CD14-positive monocyte (primary cell): Measurements from ENCODE around the gene WDR47. TPM values are rescaled to one million over a fixed set of nuclear protein-coding genes. Genes with fewer than 3 reads are reported as not detected.

Source experiments
- DNase-seq, 3 donors: peaks; one replicate each; pipeline ENCODE4 v3.0.0-alpha.2; 2011 to 2022
- H2AFZ ChIP-seq: 2 replicates; pipeline ENCODE4 v1.6.0; 2012; ENCODE audit warnings: mild to moderate bottlenecking, low read depth, low read length, inconsistent platforms; ENCODE audit not compliant: insufficient read depth, poor library complexity, severe bottlenecking
- H3K27ac ChIP-seq, 2 donors: 1 replicate in 1 of 2; 2 replicates in 1 of 2; pipeline ENCODE4 v1.5.1; 2012 to 2013; ENCODE audit warnings: low read length in 2 of 2, control low read depth in 1 of 2, inconsistent platforms in 1 of 2, low read depth in 1 of 2, mild to moderate bottlenecking in 1 of 2
- H3K27me3 ChIP-seq, 2 donors: one replicate each; pipeline versions ENCODE4 v1.6.0 to v1.6.1; 2011 to 2013; ENCODE audit warnings: low read length in 2 of 2; ENCODE audit not compliant: control insufficient read depth in 2 of 2, insufficient read depth in 2 of 2
- H3K36me3 ChIP-seq, 2 donors: replicated peaks in 1 of 2; 1 replicate in 1 of 2; 2 replicates in 1 of 2; pipeline versions ENCODE4 v1.5.1 to v1.6.1; 2012 to 2013; ENCODE audit warnings: low read length in 2 of 2, control low read depth in 1 of 2, inconsistent platforms in 1 of 2, mild to moderate bottlenecking in 1 of 2; ENCODE audit not compliant: insufficient read depth in 2 of 2, control insufficient read depth in 1 of 2
- H3K4me1 ChIP-seq, 2 donors: 1 replicate in 1 of 2; 2 replicates in 1 of 2; pipeline versions ENCODE4 v1.5.1 to v1.6.1; 2012 to 2013; ENCODE audit warnings: low read length in 2 of 2, control low read depth in 1 of 2, inconsistent platforms in 1 of 2, mild to moderate bottlenecking in 1 of 2, moderate library complexity in 1 of 2; ENCODE audit not compliant: insufficient read depth in 2 of 2, control insufficient read depth in 1 of 2
- H3K4me2 ChIP-seq: replicated peaks from 2 replicates; pipeline ENCODE3; 2012; ENCODE audit warnings: low read length, moderate library complexity, mild to moderate bottlenecking; ENCODE audit not compliant: poor library complexity, severe bottlenecking; ENCODE audit errors: extremely low read depth
- H3K4me3 ChIP-seq, 3 experiments: fragments of 200-600 bp in 1 of 3; sonication (generic) in 1 of 3; replicated peaks in 1 of 3; 1 replicate in 2 of 3; 2 replicates in 1 of 3; pipeline ENCODE4 v1.5.1; 2011 to 2013; ENCODE audit warnings: low read length in 3 of 3, mild to moderate bottlenecking in 3 of 3, control low read depth in 2 of 3, low read depth in 2 of 3, inconsistent platforms in 1 of 3, moderate library complexity in 1 of 3
- H3K79me2 ChIP-seq: 2 replicates; pipeline ENCODE4 v1.6.0; 2012; ENCODE audit warnings: mild to moderate bottlenecking, control low read depth, inconsistent platforms, low read length, moderate library complexity; ENCODE audit not compliant: insufficient read depth
- H3K9ac ChIP-seq: 2 replicates; pipeline ENCODE4 v1.6.0; 2017; ENCODE audit warnings: low read length, mild to moderate bottlenecking; ENCODE audit not compliant: insufficient read depth, poor library complexity, severe bottlenecking
- H3K9me3 ChIP-seq, 2 donors: replicated peaks in 1 of 2; 1 replicate in 1 of 2; 2 replicates in 1 of 2; pipeline versions ENCODE4 v1.5.1 to v1.6.1; 2012 to 2013; ENCODE audit warnings: low read length in 2 of 2, control low read depth in 1 of 2; ENCODE audit not compliant: control insufficient read depth in 1 of 2, insufficient read depth in 1 of 2
- H4K20me1 ChIP-seq: 2 replicates; pipeline ENCODE4 v1.6.0; 2012; ENCODE audit warnings: mild to moderate bottlenecking, low read length, control low read depth, moderate library complexity; ENCODE audit not compliant: insufficient read depth
- H3K27ac Mint-ChIP-seq, 7 donors: one replicate each; pipeline ENCODE4 v1.8.0; 2020; ENCODE audit warnings: mild to moderate bottlenecking in 7 of 7, mixed read lengths in 7 of 7, moderate library complexity in 6 of 7, inconsistent platforms in 2 of 7
- H3K27me3 Mint-ChIP-seq, 3 donors: one replicate each; pipeline ENCODE4 v1.8.0; 2021 to 2022; ENCODE audit warnings: low read depth in 3 of 3, mild to moderate bottlenecking in 3 of 3, mixed read lengths in 3 of 3, moderate library complexity in 3 of 3, inconsistent platforms in 1 of 3
- H3K36me3 Mint-ChIP-seq, 2 donors: one replicate each; pipeline ENCODE4 v1.8.0; 2020; ENCODE audit warnings: mixed read lengths in 2 of 2, inconsistent platforms in 1 of 2, mild to moderate bottlenecking in 1 of 2
- H3K4me1 Mint-ChIP-seq: one replicate; pipeline ENCODE4 v1.8.0; 2020; ENCODE audit warnings: mild to moderate bottlenecking, mixed read lengths
- H3K4me3 Mint-ChIP-seq, 2 donors: one replicate each; pipeline ENCODE4 v1.8.0; 2020; ENCODE audit warnings: mild to moderate bottlenecking in 2 of 2, mixed read lengths in 2 of 2, moderate library complexity in 1 of 2
- H3K9me3 Mint-ChIP-seq, 7 donors: one replicate each; pipeline ENCODE4 v1.8.0; 2020 to 2022; ENCODE audit warnings: mixed read lengths in 7 of 7, mild to moderate bottlenecking in 6 of 7, moderate library complexity in 6 of 7, inconsistent platforms in 2 of 7
- CTCF ChIP-seq: fragments of 200-600 bp; IDR thresholded peaks from one replicate; pipeline ENCODE4 v1.8.0; 2022; ENCODE audit warnings: antibody characterized with exemption, mild to moderate bottlenecking
- WGBS: methylation state at CpG from one replicate; pipeline ENCODE4 v1.1.5; 2013; ENCODE audit warnings: missing lambda C conversion rate; ENCODE audit not compliant: insufficient coverage; 5-methylcytosine and 5-hydroxymethylcytosine counted together
- intact Hi-C, 2 donors: fragments of 100-400 bp; cut with micrococcal nuclease; formaldehyde crosslinking; loops; one replicate each; pipeline versions ENCODE4 v1.15.0 to v1.15.1; 2023
- polyA plus RNA-seq, 3 donors: library from polyadenylated mRNA; depleted of rRNA in 1 of 3; unstranded in 2 of 3; stranded (reverse) in 1 of 3; fragments of 300-500 nt in 2 of 3; fragments of >200 nt in 1 of 3; fragmentation: Illumina TruSeq in 2 of 3; gene quantifications; 1 replicate in 2 of 3; 2 replicates in 1 of 3; pipeline ENCODE4 v1.2.3, GENCODE V29; 2012 to 2021

Gene WDR47
- polyA plus RNA-seq, 3 donors, result 5.2 to 7.6 (median 6.0) TPM

GRCh38 chr1:109075531-109076490 lies 33.9 kb upstream of the WDR47 start, which contains the start of gene TAF13:
TSS of gene TAF13 (minus strand) at chr1:109076003. CDS start at chr1:109075947, 56 bp downstream.
- H3K9ac ChIP-seq, result peak within 1 kb of the TSS; percentile 82
- peaks cover under 1 to 2% of the 10 kb centered on the region in 2 donors for H3K36me3 ChIP-seq
- peaks cover 16 to 27% of the 10 kb centered on the region in 2 donors for H3K4me1 ChIP-seq
- peak within 1 kb of the TSS; percentile 83 to 99 for H3K27ac ChIP-seq
- Mint-ChIP-seq H3K4me3 (peak within 1 kb of the TSS; percentile 95 to 99), H3K36me3 (peaks cover 13 to 23% of the 10 kb centered on the region in 2 donors), H3K4me1 (peaks cover 18% of the 10 kb centered on the region), H3K27me3 (peaks cover 0 to 3% (median 3%) of the 10 kb centered on the region in 3 donors), H3K27ac (peak within 1 kb of the TSS; percentile 99 to 100 (median 99)), H3K9me3 (peaks cover 0 to 2% (median 0%) of the 10 kb centered on the region in 7 donors)
- H2AFZ ChIP-seq, result peak within 1 kb of the TSS; percentile 70
- WGBS, result 0% methylated on average over 32 of the region's 39 CpGs
- TF ChIP-seq CTCF, result no peak
- intact Hi-C loops, result loop anchor here in 1 of 2 donors (2.0 kb wide), 1 partner anchor 15 kb away; the partner anchor contains the start of gene TMEM167B
- peaks cover 27% of the 10 kb centered on the region for H3K79me2 ChIP-seq
- H3K4me2 ChIP-seq, result peak within 1 kb of the TSS; percentile 77
- peak within 1 kb of the TSS; percentile 91 to 99 (median 94) for H3K4me3 ChIP-seq
- H3K27me3 ChIP-seq, result no peaks in the 10 kb centered on the region
- no peaks in the 10 kb centered on the region for H4K20me1 ChIP-seq
- peak; percentile 93 to 97 (median 95) for DNase-seq
- H3K9me3 ChIP-seq, result no peaks in the 10 kb centered on the region

GRCh38 chr1:109069294-109069693 lies 27.4 kb upstream of the WDR47 start:
- Mint-ChIP-seq H3K36me3 (peaks cover 49 to 71% of the 10 kb centered on the region in 2 donors), H3K27ac (no peak overlapping the region), H3K9me3 (peaks cover 0 to 1% (median 0%) of the 10 kb centered on the region in 7 donors), H3K4me3 (no peak overlapping the region), H3K27me3 (no peaks in the 10 kb centered on the region), H3K4me1 (peaks cover 9% of the 10 kb centered on the region)
- Histone ChIP-seq H3K4me2 (no peak overlapping the region), H4K20me1 (peaks cover 22% of the 10 kb centered on the region), H3K79me2 (peaks cover 43% of the 10 kb centered on the region), H2AFZ (no peak overlapping the region), H3K9ac (no peak overlapping the region), H3K4me1 (peaks cover 3 to 8% of the 10 kb centered on the region in 2 donors), H3K36me3 (peaks cover 40 to 67% of the 10 kb centered on the region in 2 donors), H3K27ac (no peak overlapping the region), H3K9me3 (no peaks in the 10 kb centered on the region), H3K27me3 (no peaks in the 10 kb centered on the region), H3K4me3 (no peak overlapping the region)
- no peak for TF ChIP-seq CTCF
- WGBS, result no CpG with 5 or more reads among the region's 1 CpG
- DNase-seq, result no peak
- intact Hi-C loops, result no loop called here
